SK-N-SH treated with all-trans-retinoic acid at 6 μM for 48 hours (cell line): ENCODE results near the gene ELOVL7.

ENCODE experiments used
- GLIS3 ChIP-seq: fragments of 250-450 bp; sonication (Bioruptor Pico); IDR thresholded peaks from 2 replicates; pipeline ENCODE4 v1.5.0; 2020; ENCODE audit warnings: mild to moderate bottlenecking, moderate library complexity
- RARB ChIP-seq: fragments of 250-450 bp; sonication (Bioruptor Pico); IDR thresholded peaks from 2 replicates; pipeline ENCODE4 v1.8.0; 2021; ENCODE audit warnings: mild to moderate bottlenecking, moderate library complexity
- TOX ChIP-seq: fragments of 250-450 bp; sonication (Bioruptor Pico); IDR thresholded peaks from 2 replicates; pipeline ENCODE4 v1.8.0; 2021; ENCODE audit warnings: mild to moderate bottlenecking, moderate library complexity, borderline replicate concordance
- ZC3H10 ChIP-seq: fragments of 250-450 bp; sonication (Bioruptor Pico); IDR thresholded peaks from 2 replicates; pipeline ENCODE4 v1.5.1; 2021; ENCODE audit warnings: mild to moderate bottlenecking, moderate library complexity
- ZFP3 ChIP-seq: fragments of 250-450 bp; sonication (Bioruptor Pico); IDR thresholded peaks from 2 replicates; pipeline ENCODE4 v1.5.0; 2020; ENCODE audit warnings: mild to moderate bottlenecking, moderate library complexity
- ZFP30 ChIP-seq: fragments of 450-650 bp; formaldehyde crosslinking; IDR thresholded peaks from 2 replicates; pipeline ENCODE4 v1.5.0; 2022; ENCODE audit warnings: mild to moderate bottlenecking, moderate library complexity
- ZNF565 ChIP-seq: fragments of 450-650 bp; formaldehyde crosslinking; conservative IDR thresholded peaks from 2 replicates; pipeline ENCODE4 v1.5.0; 2020; ENCODE audit warnings: low read depth, mild to moderate bottlenecking, moderate library complexity
- TF ChIP-seq, protein P1 (sequence below): fragments of 250-450 bp; sonication (Bioruptor Pico); IDR thresholded peaks from 2 replicates; pipeline ENCODE4 v1.5.1; 2020; ENCODE audit warnings: low read depth, mild to moderate bottlenecking, moderate library complexity
- TF ChIP-seq, protein P2 (sequence below): fragments of 250-450 bp; sonication (Bioruptor Pico); IDR thresholded peaks from 2 replicates; pipeline ENCODE4 v1.5.1; 2021; ENCODE audit warnings: mild to moderate bottlenecking, moderate library complexity
- TF ChIP-seq, protein P3 (sequence below): fragments of 250-450 bp; sonication (Bioruptor Pico); IDR thresholded peaks from 2 replicates; pipeline ENCODE4 v1.8.0; 2020; ENCODE audit warnings: mild to moderate bottlenecking, moderate library complexity, borderline replicate concordance

DNA sequence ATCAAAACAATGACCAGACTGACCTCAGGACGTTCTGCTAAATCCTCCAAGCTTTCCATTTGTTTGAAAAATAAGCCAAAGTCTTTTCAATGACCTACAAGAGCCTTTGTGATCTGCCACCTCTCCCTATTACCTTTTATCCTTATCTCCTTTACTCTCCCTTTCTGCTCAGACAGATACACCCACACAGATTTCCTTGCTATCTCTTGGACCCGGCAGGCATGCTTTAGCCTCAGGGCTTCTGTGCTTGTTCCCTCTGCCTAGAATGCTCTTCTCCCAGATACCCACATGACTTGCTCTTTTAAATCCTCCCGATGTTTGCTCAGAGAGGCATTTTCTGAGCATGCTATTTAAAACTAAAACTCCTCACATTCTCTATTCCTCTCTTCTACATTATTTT is 8.9 kb upstream of the ELOVL7 start:
- no peak for TF ChIP-seq RARB
- TF ChIP-seq, protein P1, sequence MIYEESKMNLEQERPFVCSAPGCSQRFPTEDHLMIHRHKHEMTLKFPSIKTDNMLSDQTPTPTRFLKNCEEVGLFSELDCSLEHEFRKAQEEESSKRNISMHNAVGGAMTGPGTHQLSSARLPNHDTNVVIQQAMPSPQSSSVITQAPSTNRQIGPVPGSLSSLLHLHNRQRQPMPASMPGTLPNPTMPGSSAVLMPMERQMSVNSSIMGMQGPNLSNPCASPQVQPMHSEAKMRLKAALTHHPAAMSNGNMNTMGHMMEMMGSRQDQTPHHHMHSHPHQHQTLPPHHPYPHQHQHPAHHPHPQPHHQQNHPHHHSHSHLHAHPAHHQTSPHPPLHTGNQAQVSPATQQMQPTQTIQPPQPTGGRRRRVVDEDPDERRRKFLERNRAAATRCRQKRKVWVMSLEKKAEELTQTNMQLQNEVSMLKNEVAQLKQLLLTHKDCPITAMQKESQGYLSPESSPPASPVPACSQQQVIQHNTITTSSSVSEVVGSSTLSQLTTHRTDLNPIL (CRISPR knock-in tag): no peak
- no peak for TF ChIP-seq ZFP30
- no peak for TF ChIP-seq TOX (CRISPR knock-in tag)
- TF ChIP-seq, protein P2, sequence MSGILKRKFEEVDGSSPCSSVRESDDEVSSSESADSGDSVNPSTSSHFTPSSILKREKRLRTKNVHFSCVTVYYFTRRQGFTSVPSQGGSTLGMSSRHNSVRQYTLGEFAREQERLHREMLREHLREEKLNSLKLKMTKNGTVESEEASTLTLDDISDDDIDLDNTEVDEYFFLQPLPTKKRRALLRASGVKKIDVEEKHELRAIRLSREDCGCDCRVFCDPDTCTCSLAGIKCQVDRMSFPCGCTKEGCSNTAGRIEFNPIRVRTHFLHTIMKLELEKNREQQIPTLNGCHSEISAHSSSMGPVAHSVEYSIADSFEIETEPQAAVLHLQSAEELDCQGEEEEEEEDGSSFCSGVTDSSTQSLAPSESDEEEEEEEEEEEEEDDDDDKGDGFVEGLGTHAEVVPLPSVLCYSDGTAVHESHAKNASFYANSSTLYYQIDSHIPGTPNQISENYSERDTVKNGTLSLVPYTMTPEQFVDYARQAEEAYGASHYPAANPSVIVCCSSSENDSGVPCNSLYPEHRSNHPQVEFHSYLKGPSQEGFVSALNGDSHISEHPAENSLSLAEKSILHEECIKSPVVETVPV (CRISPR knock-in tag): no peak
- no peak for TF ChIP-seq ZC3H10
- TF ChIP-seq, protein P3, sequence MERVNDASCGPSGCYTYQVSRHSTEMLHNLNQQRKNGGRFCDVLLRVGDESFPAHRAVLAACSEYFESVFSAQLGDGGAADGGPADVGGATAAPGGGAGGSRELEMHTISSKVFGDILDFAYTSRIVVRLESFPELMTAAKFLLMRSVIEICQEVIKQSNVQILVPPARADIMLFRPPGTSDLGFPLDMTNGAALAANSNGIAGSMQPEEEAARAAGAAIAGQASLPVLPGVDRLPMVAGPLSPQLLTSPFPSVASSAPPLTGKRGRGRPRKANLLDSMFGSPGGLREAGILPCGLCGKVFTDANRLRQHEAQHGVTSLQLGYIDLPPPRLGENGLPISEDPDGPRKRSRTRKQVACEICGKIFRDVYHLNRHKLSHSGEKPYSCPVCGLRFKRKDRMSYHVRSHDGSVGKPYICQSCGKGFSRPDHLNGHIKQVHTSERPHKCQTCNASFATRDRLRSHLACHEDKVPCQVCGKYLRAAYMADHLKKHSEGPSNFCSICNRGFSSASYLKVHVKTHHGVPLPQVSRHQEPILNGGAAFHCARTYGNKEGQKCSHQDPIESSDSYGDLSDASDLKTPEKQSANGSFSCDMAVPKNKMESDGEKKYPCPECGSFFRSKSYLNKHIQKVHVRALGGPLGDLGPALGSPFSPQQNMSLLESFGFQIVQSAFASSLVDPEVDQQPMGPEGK (CRISPR knock-in tag): no peak
- TF ChIP-seq GLIS3: no peak
- no peak for TF ChIP-seq ZNF565 (CRISPR knock-in tag)
- no peak for TF ChIP-seq ZFP3 (CRISPR knock-in tag)
